Liver (tissue), 9 donors: ENCODE measurements around the gene MRPL46. TPM values are rescaled to one million over a fixed set of nuclear protein-coding genes. Genes with fewer than 3 reads are reported as not detected.

ENCODE experiments used
- DNase-seq: peaks from one replicate; pipeline ENCODE4 v3.0.0-alpha.2; 2017; ENCODE audit warnings: low spot score
- H3K27ac ChIP-seq, 2 donors: one replicate each; pipeline ENCODE4 v1.7.0; 2013; ENCODE audit warnings: inconsistent platforms in 2 of 2, low read length in 2 of 2, control low read depth in 1 of 2, low read depth in 1 of 2, mild to moderate bottlenecking in 1 of 2
- H3K27me3 ChIP-seq, 4 donors: one replicate each; pipeline versions ENCODE4 v1.6.1 to v1.7.0; 2013; ENCODE audit warnings: low read length in 3 of 4, inconsistent platforms in 1 of 4, mild to moderate bottlenecking in 1 of 4, moderate library complexity in 1 of 4; ENCODE audit not compliant: control insufficient read depth in 4 of 4, insufficient read depth in 4 of 4
- H3K36me3 ChIP-seq, 4 donors: one replicate each; pipeline versions ENCODE4 v1.6.1 to v1.7.0; 2013; ENCODE audit warnings: low read length in 3 of 4, mild to moderate bottlenecking in 3 of 4, low read depth in 1 of 4, moderate library complexity in 1 of 4; ENCODE audit not compliant: control insufficient read depth in 4 of 4, insufficient read depth in 3 of 4
- H3K4me1 ChIP-seq, 4 donors: one replicate each; pipeline versions ENCODE4 v1.6.1 to v1.7.0; 2013; ENCODE audit warnings: low read length in 3 of 4, mild to moderate bottlenecking in 3 of 4, moderate library complexity in 1 of 4; ENCODE audit not compliant: control insufficient read depth in 4 of 4, insufficient read depth in 4 of 4
- H3K4me3 ChIP-seq, 3 donors: one replicate each; pipeline versions ENCODE4 v1.6.1 to v1.7.0; 2013; ENCODE audit warnings: low read length in 3 of 3, control low read depth in 1 of 3, low read depth in 1 of 3, mild to moderate bottlenecking in 1 of 3
- H3K9ac ChIP-seq, 2 donors: one replicate each; pipeline ENCODE4 v1.7.0; 2013; ENCODE audit warnings: low read length in 2 of 2, mild to moderate bottlenecking in 2 of 2, moderate library complexity in 2 of 2, control low read depth in 1 of 2, low read depth in 1 of 2
- H3K9me3 ChIP-seq, 4 donors: one replicate each; pipeline versions ENCODE4 v1.6.1 to v1.7.0; 2013; ENCODE audit warnings: low read length in 3 of 4; ENCODE audit not compliant: control insufficient read depth in 4 of 4
- CTCF ChIP-seq: fragments of 150-350 bp; IDR thresholded peaks from 2 replicates; pipeline ENCODE4 v1.5.1; 2017; ENCODE audit warnings: improper control_type of control experiment, low read depth, low read length; ENCODE audit not compliant: missing input control
- EGR1 ChIP-seq, 2 donors: IDR thresholded peaks; 2 replicates each; pipeline ENCODE4 v1.6.1; 2016 to 2018; ENCODE audit warnings: antibody characterized with exemption in 2 of 2, low read depth in 2 of 2
- FOXA1 ChIP-seq: IDR thresholded peaks from 2 replicates; pipeline ENCODE4 v1.6.1; 2016; ENCODE audit warnings: antibody characterized with exemption
- FOXA2 ChIP-seq: IDR thresholded peaks from 2 replicates; pipeline ENCODE4 v1.6.1; 2016; ENCODE audit warnings: antibody characterized with exemption
- HNF4A ChIP-seq, 2 donors: conservative IDR thresholded peaks; 2 replicates each; pipeline ENCODE4 v1.6.1; 2016; ENCODE audit warnings: antibody characterized with exemption in 2 of 2, mild to moderate bottlenecking in 2 of 2
- HNF4G ChIP-seq: IDR thresholded peaks from 2 replicates; pipeline ENCODE4 v1.6.1; 2016; ENCODE audit warnings: antibody characterized with exemption
- JUND ChIP-seq, 2 donors: IDR thresholded peaks; 2 replicates each; pipeline ENCODE4 v1.6.1; 2016; ENCODE audit warnings: antibody characterized with exemption in 2 of 2
- NR2F2 ChIP-seq: IDR thresholded peaks from 2 replicates; pipeline ENCODE4 v1.6.1; 2016; ENCODE audit warnings: antibody characterized with exemption
- RAD21 ChIP-seq, 2 donors: IDR thresholded peaks; 2 replicates each; pipeline ENCODE4 v1.6.1; 2016; ENCODE audit warnings: antibody characterized with exemption in 2 of 2, mild to moderate bottlenecking in 2 of 2
- RXRA ChIP-seq, 2 donors: IDR thresholded peaks; 2 replicates each; pipeline ENCODE4 v1.6.1; 2017 to 2018; ENCODE audit warnings: antibody characterized with exemption in 2 of 2, mild to moderate bottlenecking in 1 of 2
- TAF1 ChIP-seq: conservative IDR thresholded peaks from 2 replicates; pipeline ENCODE4 v1.6.1; 2016; ENCODE audit warnings: antibody characterized with exemption, mild to moderate bottlenecking
- YY1 ChIP-seq: IDR thresholded peaks from 2 replicates; pipeline ENCODE4 v1.6.1; 2016; ENCODE audit warnings: antibody characterized with exemption, mild to moderate bottlenecking
- ZBTB33 ChIP-seq: IDR thresholded peaks from 2 replicates; pipeline ENCODE4 v1.6.1; 2016; ENCODE audit warnings: antibody characterized with exemption
- WGBS: extraction: QIAGEN DNeasy Blood & Tissue Kit; methylation state at CpG from one replicate; pipeline ENCODE4 v1.1.7; 2013; 5-methylcytosine and 5-hydroxymethylcytosine counted together
- polyA plus RNA-seq, 2 donors: library from polyadenylated mRNA; stranded (reverse) in 1 of 2; unstranded in 1 of 2; fragments of 200-250 nt in 1 of 2; fragments of >200 nt in 1 of 2; fragmentation: Nextera tagmentation in 1 of 2; extraction: Ambion mirVana in 1 of 2; gene quantifications; one replicate each; pipeline versions ENCODE4 v1.2.1 to v1.2.3, GENCODE V29; 2013 to 2015
- total RNA-seq, 2 donors: library from RNA; depleted of rRNA; stranded (reverse); fragments of >200 nt; gene quantifications; one replicate each; pipeline ENCODE4 v1.2.3, GENCODE V29; 2014
- TF ChIP-seq, protein P1 (sequence below): IDR thresholded peaks from 2 replicates; pipeline ENCODE4 v1.6.1; 2016; ENCODE audit warnings: antibody characterized with exemption, mild to moderate bottlenecking
- TF ChIP-seq, protein P2 (sequence below): IDR thresholded peaks from 2 replicates; pipeline ENCODE4 v1.6.1; 2016; ENCODE audit warnings: antibody characterized with exemption
- TF ChIP-seq, protein P3 (sequence below): IDR thresholded peaks from 2 replicates; pipeline ENCODE4 v1.6.1; 2016; ENCODE audit warnings: antibody characterized with exemption
- donor health status: healthy.
- donor health status: healthy.
- donor health status: healthy.
- donor health status: healthy.
- donor health status: healthy.

Gene MRPL46
- total and polyA plus RNA-seq, 4 donors: 16.1 to 63.5 (median 39.2) TPM

DNA sequence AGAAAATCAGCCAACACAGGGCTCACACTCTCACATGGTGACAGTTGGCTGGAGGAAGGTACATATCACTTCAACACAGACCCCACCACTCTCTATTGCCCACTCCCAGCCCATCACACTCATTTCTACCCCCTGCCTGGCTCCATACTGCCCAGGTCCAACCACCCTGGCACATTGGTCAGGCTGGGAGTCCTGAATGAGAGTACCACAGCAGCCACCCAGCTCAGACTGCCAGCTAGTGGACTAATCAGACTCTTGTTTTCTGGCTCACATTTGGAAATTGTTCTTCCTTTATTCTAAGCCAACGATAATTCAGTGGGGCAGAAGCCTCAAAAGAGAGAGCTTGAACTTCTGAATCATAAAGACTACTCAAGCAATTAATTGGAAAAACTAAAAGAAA, 20.0 kb downstream of the MRPL46 start:
- peaks cover 0 to 5% (median 3%) of the 10 kb centered on the region in 4 donors for H3K9me3 ChIP-seq
- H3K4me1 ChIP-seq: peaks cover 0 to 3% (median 0%) of the 10 kb centered on the region in 4 donors
- TF ChIP-seq HNF4G (no peak), YY1 (no peak), FOXA1 (no peak), ZBTB33 (no peak), NR2F2 (no peak), FOXA2 (no peak), JUND (IDR thresholded peaks at IDR 0.05) (no peak), HNF4A (conservative IDR thresholded peaks at IDR 0.05) (no peak), CTCF (no peak), EGR1 (IDR thresholded peaks at IDR 0.05; ENCODE audit: low read depth in 2 of 2) (no peak), RAD21 (IDR thresholded peaks at IDR 0.05) (no peak), RXRA (IDR thresholded peaks at IDR 0.05) (no peak)
- TF ChIP-seq, protein P1, sequence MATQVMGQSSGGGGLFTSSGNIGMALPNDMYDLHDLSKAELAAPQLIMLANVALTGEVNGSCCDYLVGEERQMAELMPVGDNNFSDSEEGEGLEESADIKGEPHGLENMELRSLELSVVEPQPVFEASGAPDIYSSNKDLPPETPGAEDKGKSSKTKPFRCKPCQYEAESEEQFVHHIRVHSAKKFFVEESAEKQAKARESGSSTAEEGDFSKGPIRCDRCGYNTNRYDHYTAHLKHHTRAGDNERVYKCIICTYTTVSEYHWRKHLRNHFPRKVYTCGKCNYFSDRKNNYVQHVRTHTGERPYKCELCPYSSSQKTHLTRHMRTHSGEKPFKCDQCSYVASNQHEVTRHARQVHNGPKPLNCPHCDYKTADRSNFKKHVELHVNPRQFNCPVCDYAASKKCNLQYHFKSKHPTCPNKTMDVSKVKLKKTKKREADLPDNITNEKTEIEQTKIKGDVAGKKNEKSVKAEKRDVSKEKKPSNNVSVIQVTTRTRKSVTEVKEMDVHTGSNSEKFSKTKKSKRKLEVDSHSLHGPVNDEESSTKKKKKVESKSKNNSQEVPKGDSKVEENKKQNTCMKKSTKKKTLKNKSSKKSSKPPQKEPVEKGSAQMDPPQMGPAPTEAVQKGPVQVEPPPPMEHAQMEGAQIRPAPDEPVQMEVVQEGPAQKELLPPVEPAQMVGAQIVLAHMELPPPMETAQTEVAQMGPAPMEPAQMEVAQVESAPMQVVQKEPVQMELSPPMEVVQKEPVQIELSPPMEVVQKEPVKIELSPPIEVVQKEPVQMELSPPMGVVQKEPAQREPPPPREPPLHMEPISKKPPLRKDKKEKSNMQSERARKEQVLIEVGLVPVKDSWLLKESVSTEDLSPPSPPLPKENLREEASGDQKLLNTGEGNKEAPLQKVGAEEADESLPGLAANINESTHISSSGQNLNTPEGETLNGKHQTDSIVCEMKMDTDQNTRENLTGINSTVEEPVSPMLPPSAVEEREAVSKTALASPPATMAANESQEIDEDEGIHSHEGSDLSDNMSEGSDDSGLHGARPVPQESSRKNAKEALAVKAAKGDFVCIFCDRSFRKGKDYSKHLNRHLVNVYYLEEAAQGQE: no peak
- TF ChIP-seq, protein P2, sequence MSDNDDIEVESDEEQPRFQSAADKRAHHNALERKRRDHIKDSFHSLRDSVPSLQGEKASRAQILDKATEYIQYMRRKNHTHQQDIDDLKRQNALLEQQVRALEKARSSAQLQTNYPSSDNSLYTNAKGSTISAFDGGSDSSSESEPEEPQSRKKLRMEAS: no peak
- TF ChIP-seq, protein P3, sequence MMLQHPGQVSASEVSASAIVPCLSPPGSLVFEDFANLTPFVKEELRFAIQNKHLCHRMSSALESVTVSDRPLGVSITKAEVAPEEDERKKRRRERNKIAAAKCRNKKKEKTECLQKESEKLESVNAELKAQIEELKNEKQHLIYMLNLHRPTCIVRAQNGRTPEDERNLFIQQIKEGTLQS: no peak
- H3K4me3 ChIP-seq: no peak overlapping the region
- H3K9ac ChIP-seq: no peak overlapping the region
- H3K27me3 ChIP-seq: no peaks in the 10 kb centered on the region
- no peaks in the 10 kb centered on the region for H3K36me3 ChIP-seq
- 78% methylated on average over 1 of the region's 1 CpG for WGBS
- H3K27ac ChIP-seq: no peak overlapping the region
- DNase-seq: peak; percentile 5

DNA sequence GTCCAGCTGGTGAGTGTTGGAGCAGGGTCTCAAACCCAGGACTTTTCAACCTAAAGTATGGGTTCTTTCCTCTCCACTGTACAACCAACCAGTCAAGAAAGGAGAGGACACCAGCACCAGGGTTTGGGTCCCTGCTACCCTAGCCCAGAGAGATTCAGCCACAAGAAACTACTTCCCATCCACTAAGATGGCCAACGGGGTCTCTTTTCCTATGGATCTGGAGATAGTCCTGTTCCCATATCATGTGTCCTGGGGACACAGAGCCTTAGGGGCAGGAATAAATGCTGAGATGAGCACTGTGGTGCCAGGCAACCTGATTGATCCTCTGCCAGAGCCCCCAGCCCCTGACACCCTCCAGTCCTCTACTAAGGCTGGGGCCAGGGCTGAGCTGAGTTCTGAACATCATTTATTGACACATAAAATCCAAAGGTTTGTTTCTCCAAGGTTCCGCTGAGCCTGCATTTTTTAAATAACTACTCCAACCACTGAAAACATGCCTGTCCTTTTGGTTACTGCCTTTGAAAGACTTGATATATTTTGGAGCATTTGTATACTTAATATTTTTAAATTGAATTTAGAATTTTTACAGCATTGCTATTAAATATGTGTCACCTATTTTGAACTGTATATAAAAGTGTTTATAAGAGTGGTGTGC, 26.0 kb downstream of the MRPL46 start:
- Histone ChIP-seq H3K4me1 (peaks cover 0 to 2% (median 0%) of the 10 kb centered on the region in 4 donors), H3K36me3 (no peaks in the 10 kb centered on the region), H3K9ac (no peak overlapping the region), H3K4me3 (no peak overlapping the region), H3K27me3 (peaks cover 0 to 3% (median 0%) of the 10 kb centered on the region in 4 donors), H3K27ac (no peak overlapping the region), H3K9me3 (peaks cover 0 to 5% (median 3%) of the 10 kb centered on the region in 4 donors)
- WGBS: 80% methylated on average over 2 of the region's 2 CpGs
- peak; percentile 21 for DNase-seq
- TF ChIP-seq, protein P2: no peak
- TF ChIP-seq, protein P1: no peak
- TF ChIP-seq, protein P3: no peak
- TF ChIP-seq CTCF: no peak
- no peak for TF ChIP-seq JUND (IDR thresholded peaks at IDR 0.05)
- no peak for TF ChIP-seq YY1
- TF ChIP-seq FOXA1: no peak
- no peak for TF ChIP-seq TAF1
